GM18858 (cell line): ENCODE results near the gene PPFIBP2.

Experiments used
- ATAC-seq: cut with Tn5 transposase; IDR thresholded peaks from one replicate; pipeline ENCODE4 v1.9.1; 2021; ENCODE audit not compliant: unreplicated experiment

Gene PPFIBP2

GRCh38 chr11:7548659-7549274 lies 35.0 kb downstream of the PPFIBP2 start:
- ATAC-seq: no peak

- no peak for ATAC-seq
Measured at GRCh38 chr11:7549681-7550080, 35.9 kb downstream of the PPFIBP2 start.

- no peak for ATAC-seq
Measured at GRCh38 chr11:7551571-7551970, 37.8 kb downstream of the PPFIBP2 start.

- ATAC-seq: no peak
Measured at GRCh38 chr11:7552666-7553065, 38.9 kb downstream of the PPFIBP2 start.

- no peak for ATAC-seq
Measured at GRCh38 chr11:7555052-7555699, 41.4 kb downstream of the PPFIBP2 start.

- ATAC-seq: no peak
Measured at GRCh38 chr11:7558046-7558445, 44.2 kb downstream of the PPFIBP2 start.

- no peak for ATAC-seq
Measured at GRCh38 chr11:7559398-7560283, 45.8 kb downstream of the PPFIBP2 start.

GRCh38 chr11:7561562-7561961 lies 47.8 kb downstream of the PPFIBP2 start:
- ATAC-seq: no peak

- no peak for ATAC-seq
Measured at GRCh38 chr11:7563281-7563680, 49.5 kb downstream of the PPFIBP2 start.

GRCh38 chr11:7564803-7565202 lies 51.0 kb downstream of the PPFIBP2 start:
- ATAC-seq: no peak

GRCh38 chr11:7567311-7567710 lies 53.5 kb downstream of the PPFIBP2 start:
- ATAC-seq: no peak

- ATAC-seq: no peak
Measured at GRCh38 chr11:7569044-7569443, 55.2 kb downstream of the PPFIBP2 start.

GRCh38 chr11:7570241-7570640 lies 56.4 kb downstream of the PPFIBP2 start:
- ATAC-seq: no peak

- ATAC-seq: no peak
Measured at GRCh38 chr11:7570938-7571521, 57.2 kb downstream of the PPFIBP2 start.

GRCh38 chr11:7571640-7572000 lies 57.8 kb downstream of the PPFIBP2 start:
- no peak for ATAC-seq

GRCh38 chr11:7572001-7572712 lies 58.4 kb downstream of the PPFIBP2 start:
- no peak for ATAC-seq

- ATAC-seq: no peak
Measured at GRCh38 chr11:7573193-7573557, 59.4 kb downstream of the PPFIBP2 start.

- no peak for ATAC-seq
Measured at GRCh38 chr11:7573558-7574296, 59.9 kb downstream of the PPFIBP2 start.

- no peak for ATAC-seq
Measured at GRCh38 chr11:7574491-7575130, 60.8 kb downstream of the PPFIBP2 start.
